ENCODE results near the gene PPM1F.

DNA sequence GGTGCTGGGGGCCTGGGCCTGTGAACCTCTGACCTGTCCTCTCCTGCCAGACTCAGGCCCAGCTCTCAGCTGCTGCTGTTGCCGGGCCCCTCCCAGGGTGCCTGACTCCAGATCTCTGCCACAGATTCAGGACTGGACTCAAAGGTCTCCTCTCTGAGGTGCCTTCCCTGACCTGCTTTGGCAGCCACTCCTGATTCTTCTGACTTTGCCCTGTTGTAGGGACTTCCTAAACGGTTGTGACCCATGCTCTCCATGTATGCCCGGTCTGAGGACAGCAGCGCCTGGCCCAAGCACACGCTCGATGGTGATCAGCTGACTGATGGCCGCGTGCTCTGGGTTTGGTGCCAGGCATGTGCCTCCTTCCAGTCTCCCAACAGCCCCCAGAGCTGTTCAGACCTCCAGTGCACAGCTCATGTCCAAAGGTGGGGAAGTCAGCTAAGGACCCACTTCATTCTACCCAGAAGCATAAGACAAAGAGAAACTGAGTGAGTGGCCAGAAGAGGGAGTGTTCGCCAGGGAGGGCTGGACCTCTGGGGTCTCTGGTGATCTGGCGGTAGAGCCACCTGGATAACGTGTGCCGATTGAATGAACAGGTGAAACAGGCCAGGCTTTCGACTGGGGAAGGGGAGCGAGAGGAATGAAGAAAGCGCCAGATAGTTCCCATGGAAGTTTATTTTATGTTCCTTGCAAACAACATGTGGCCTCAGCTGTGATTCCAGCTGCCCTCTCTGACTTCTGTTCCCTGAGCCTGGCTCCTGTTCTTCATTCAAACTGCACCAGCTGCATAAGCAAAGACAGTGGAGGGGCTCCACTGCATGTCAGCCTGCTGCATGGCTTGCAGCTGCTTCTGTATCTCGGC is 38.0 kb upstream of the PPM1F start:
- no peak for TF ChIP-seq POLR2AphosphoS5 (IDR thresholded peaks at IDR 0.05; ENCODE audit: low read depth, low read length)
- no peak for TF ChIP-seq POLR2A (IDR thresholded peaks at IDR 0.05; ENCODE audit: low read depth, low read length)

Measured in GM12892 (cell line).